Thyroid gland (tissue), 4 donors: ENCODE data around the gene URB1. TPM values are rescaled to one million over a fixed set of nuclear protein-coding genes. Genes with fewer than 3 reads are reported as not detected.

ENCODE experiments used
- DNase-seq, 2 donors: peaks; one replicate each; pipeline ENCODE4 v3.0.0-alpha.2; 2019
- H3K27ac ChIP-seq, 3 donors: fragments of 200-600 bp; sonication (generic); 1 replicate in 2 of 3; 2 replicates in 1 of 3; pipeline ENCODE4 v1.5.1; 2016 to 2019; ENCODE audit warnings: mild to moderate bottlenecking in 1 of 3, moderate library complexity in 1 of 3
- H3K27me3 ChIP-seq: fragments of 200-600 bp; sonication (generic); one replicate; pipeline ENCODE4 v1.5.1; 2019
- H3K36me3 ChIP-seq, 2 donors: fragments of 200-600 bp; sonication (generic); one replicate each; pipeline ENCODE4 v1.5.1; 2016 to 2019
- H3K4me1 ChIP-seq, 2 donors: fragments of 200-600 bp; sonication (generic); one replicate each; pipeline ENCODE4 v1.5.1; 2017 to 2019
- H3K4me3 ChIP-seq, 3 donors: fragments of 200-600 bp; sonication (generic); replicated peaks in 1 of 3; 1 replicate in 2 of 3; 2 replicates in 1 of 3; pipeline ENCODE4 v1.5.1; 2016; ENCODE audit warnings: mild to moderate bottlenecking in 1 of 3
- H3K9me3 ChIP-seq: fragments of 200-600 bp; sonication (generic); one replicate; pipeline ENCODE4 v1.5.1; 2017
- POLR2A ChIP-seq, 2 donors: fragments of 450-650 bp; IDR thresholded peaks; one replicate each; pipeline ENCODE4 v1.6.1; 2017; ENCODE audit warnings: antibody characterized with exemption in 2 of 2, mild to moderate bottlenecking in 2 of 2, moderate library complexity in 1 of 2
- WGBS, 2 donors: methylation state at CpG; one replicate each; pipeline ENCODE4 v1.1.5; 2017; 5-methylcytosine and 5-hydroxymethylcytosine counted together
- intact Hi-C: fragments of 100-400 bp; cut with DNase I; formaldehyde crosslinking; loops from one replicate; pipeline ENCODE4 v1.15.1; 2023
- total RNA-seq, 4 donors: library from RNA; depleted of rRNA; stranded (reverse); fragments of >200 nt; gene quantifications; one replicate each; pipeline ENCODE4 v1.2.3, GENCODE V29; 2016
- TF ChIP-seq, protein P1 (sequence below), 6 experiments: fragments of 200-600 bp in 3 of 6; fragments of 450-650 bp in 3 of 6; sonication (generic) in 3 of 6; IDR thresholded peaks; one replicate each; pipeline ENCODE4 v1.5.1; 2016 to 2019; ENCODE audit warnings: antibody characterized with exemption in 6 of 6, mild to moderate bottlenecking in 2 of 6, inconsistent platforms in 1 of 6, moderate library complexity in 1 of 6

URB1 gene
- total RNA-seq, 4 donors from 2014 or later = 13.6 to 23.9 (median 15.8) TPM

DNA sequence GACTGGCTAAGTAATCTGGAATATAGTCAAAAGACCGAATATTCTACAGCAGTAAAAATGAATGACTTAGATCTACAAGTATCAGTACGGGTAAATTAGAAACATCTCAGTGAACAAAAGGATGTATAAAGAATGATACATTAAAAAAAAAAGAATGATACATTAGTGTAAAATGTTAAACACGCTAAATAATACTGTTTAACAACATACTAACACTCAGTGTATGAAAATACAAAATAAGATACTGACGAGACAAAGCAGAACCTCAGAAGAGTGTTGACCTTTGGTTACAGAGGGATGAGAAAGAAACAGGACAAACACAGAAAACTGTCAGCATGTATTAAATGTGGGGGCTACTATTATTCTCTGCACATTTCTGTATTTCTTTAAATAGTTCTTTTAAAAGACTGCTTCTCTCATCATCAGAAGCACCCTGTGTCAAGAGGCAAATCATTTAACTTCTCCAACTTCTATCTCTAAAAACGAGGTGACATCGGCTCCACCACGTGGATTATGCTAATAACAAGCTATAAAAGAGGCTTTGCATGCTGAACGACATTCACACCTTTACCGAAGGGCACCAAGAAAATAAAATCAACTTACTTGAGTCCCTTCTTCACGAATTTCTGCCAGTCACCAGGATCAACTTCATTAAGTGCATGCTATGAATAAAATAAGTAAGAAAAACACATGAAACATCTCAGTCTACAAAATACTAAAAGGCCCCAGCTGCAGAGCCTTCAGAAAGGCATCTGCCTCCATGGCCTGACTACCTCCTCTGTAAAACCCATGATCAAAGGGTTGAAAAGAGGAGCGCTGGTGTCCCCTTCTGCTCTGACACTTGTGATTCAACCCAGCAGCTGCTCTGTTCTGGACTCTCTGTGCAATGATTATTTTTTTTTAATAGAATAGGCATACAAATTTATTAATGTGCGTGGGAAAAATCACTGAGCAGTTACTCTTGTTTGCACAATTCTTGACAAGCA, 51.7 kb downstream of the URB1 start:
- DNase-seq = no peak
- no peak overlapping the region for H3K27ac ChIP-seq
- no peaks in the 10 kb centered on the region for H3K4me1 ChIP-seq
- peaks cover 47 to 56% of the 10 kb centered on the region in 2 donors for H3K36me3 ChIP-seq
- intact Hi-C loops = no loop called here
- TF ChIP-seq, protein P1, sequence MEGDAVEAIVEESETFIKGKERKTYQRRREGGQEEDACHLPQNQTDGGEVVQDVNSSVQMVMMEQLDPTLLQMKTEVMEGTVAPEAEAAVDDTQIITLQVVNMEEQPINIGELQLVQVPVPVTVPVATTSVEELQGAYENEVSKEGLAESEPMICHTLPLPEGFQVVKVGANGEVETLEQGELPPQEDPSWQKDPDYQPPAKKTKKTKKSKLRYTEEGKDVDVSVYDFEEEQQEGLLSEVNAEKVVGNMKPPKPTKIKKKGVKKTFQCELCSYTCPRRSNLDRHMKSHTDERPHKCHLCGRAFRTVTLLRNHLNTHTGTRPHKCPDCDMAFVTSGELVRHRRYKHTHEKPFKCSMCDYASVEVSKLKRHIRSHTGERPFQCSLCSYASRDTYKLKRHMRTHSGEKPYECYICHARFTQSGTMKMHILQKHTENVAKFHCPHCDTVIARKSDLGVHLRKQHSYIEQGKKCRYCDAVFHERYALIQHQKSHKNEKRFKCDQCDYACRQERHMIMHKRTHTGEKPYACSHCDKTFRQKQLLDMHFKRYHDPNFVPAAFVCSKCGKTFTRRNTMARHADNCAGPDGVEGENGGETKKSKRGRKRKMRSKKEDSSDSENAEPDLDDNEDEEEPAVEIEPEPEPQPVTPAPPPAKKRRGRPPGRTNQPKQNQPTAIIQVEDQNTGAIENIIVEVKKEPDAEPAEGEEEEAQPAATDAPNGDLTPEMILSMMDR (IDR thresholded peaks at IDR 0.05) = no peak
- no peak for TF ChIP-seq POLR2A (IDR thresholded peaks at IDR 0.05)
- WGBS, 2 donors = 86 to 89% methylated on average over 12 of the region's 12 CpGs
- no peak overlapping the region for H3K4me3 ChIP-seq
- no peaks in the 10 kb centered on the region for H3K9me3 ChIP-seq
- H3K27me3 ChIP-seq = no peaks in the 10 kb centered on the region

DNA sequence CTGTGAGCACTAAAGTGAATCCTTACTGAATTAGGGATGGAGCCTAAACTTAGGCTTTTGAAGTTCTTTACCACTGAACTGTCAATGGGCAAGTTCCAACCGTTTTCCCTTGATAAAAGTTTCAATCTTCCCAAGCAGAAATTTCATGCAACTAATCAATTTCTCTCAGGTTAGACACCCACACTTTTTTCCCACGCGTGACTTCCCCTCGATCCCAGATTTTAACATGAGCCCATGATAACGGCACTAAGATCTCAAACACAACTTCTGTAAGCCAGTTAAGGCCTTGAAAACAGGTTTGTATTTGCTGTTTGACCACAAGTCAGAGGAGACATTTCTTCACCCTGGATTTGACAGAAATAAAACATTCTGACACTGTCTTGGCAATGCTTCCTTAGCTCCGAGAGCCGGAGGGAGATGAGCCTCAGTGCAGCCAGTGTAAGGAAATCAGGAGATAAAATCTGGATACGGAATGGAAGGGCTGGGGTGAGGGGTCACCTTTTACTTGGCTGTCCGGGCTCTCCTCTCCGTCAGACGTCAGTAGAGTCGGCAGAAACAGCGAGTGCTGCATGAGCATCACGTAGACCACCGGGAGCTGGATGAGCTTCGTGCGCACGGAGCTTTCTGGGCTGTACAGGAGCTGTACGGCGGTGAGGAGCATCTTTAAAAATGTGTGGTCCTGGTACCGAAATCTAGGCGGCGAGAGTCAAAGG, 54.4 kb downstream of the URB1 start:
- DNase-seq = no peak
- WGBS, 2 donors = 97 to 98% methylated on average over 23 of the region's 23 CpGs
- Histone ChIP-seq H3K4me3 (no peak overlapping the region), H3K9me3 (no peaks in the 10 kb centered on the region), H3K27ac (no peak overlapping the region), H3K4me1 (no peaks in the 10 kb centered on the region), H3K27me3 (no peaks in the 10 kb centered on the region), H3K36me3 (peaks cover 41 to 44% of the 10 kb centered on the region in 2 donors)
- intact Hi-C loops = no loop called here
- TF ChIP-seq, protein P1 (IDR thresholded peaks at IDR 0.05) = no peak
- no peak for TF ChIP-seq POLR2A (IDR thresholded peaks at IDR 0.05)

DNA sequence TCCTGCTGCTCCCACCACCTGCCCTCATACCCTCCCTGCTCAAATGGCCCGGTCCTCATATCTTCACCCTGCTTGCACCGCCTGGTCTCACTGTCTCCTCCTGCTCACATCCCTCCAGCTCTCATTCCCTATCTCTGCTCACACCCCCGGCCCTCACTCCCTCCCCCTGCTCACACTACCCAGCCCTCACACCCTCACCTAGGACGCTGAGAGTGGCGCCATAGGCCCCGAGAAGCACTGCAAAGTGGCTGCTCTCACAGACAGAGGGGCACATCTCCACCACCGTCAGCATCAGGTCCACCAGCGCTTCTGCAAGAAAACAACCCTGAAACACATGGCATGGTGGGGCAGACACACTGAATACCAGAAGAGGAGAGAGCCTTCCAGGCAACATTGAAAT, 55.6 kb downstream of the URB1 start:
- no peaks in the 10 kb centered on the region for H3K27me3 ChIP-seq
- no peak overlapping the region for H3K4me3 ChIP-seq
- H3K4me1 ChIP-seq = no peaks in the 10 kb centered on the region
- 93 to 94% methylated on average over 8 of the region's 8 CpGs for WGBS, 2 donors
- DNase-seq = no peak
- no peaks in the 10 kb centered on the region for H3K9me3 ChIP-seq
- intact Hi-C loops = no loop called here
- TF ChIP-seq, protein P1 (IDR thresholded peaks at IDR 0.05) = no peak
- no peak for TF ChIP-seq POLR2A (IDR thresholded peaks at IDR 0.05)
- no peak overlapping the region for H3K27ac ChIP-seq
- H3K36me3 ChIP-seq = peaks cover 42 to 50% of the 10 kb centered on the region in 2 donors

DNA sequence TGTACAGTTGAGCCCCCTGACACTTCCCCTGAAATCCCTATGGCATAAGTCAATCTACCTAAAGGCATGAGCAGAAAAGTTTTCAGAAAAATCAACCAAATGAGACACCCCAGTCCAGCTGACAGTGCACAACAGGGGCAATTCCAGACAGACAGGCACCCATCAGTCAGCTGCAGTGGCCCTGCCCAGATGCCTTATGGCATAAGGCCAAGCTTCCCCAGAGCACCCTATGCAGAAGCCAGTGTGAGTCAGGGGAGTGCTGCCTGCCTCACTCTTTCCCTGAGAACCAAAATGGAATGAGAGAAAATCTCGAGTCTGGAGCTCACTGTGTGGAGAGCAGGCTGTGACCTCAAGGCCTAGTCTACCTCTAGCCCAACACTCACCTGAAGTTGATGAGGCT, 56.1 kb downstream of the URB1 start:
- Histone ChIP-seq H3K4me1 (no peaks in the 10 kb centered on the region), H3K9me3 (no peaks in the 10 kb centered on the region), H3K27me3 (no peaks in the 10 kb centered on the region), H3K4me3 (no peak overlapping the region), H3K36me3 (peaks cover 42 to 50% of the 10 kb centered on the region in 2 donors), H3K27ac (no peak overlapping the region)
- intact Hi-C loops = no loop called here
- TF ChIP-seq, protein P1 (IDR thresholded peaks at IDR 0.05) = no peak
- no peak for TF ChIP-seq POLR2A (IDR thresholded peaks at IDR 0.05)
- no peak for DNase-seq
- 79 to 83% methylated on average over 1 of the region's 1 CpG for WGBS, 2 donors
